ENCODE measurements around the gene ERO1B.

Gene ERO1B

DNA sequence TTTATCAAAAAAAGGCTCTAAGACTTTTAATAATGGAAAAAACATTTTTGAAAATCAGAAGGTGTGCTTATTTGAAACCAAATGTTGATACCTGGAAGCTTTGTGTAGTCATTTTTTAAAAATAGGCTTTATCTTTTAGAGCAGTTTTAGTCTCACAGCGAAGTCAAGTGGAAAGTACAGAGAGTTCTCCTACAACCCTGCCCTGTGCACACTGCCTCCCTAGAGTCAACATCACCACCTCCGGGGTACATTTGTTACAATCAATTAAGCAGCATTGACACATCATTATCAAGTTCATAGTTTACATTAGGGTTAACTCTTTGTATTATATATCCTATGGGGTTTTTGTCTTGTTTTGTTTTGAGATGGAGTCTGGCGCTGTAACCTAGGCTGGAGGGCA, 10.7 kb upstream of the ERO1B start:
- Histone ChIP-seq H3K27me3 (ENCODE audit: control insufficient read depth, insufficient read depth, low read length) (no peaks in the 10 kb centered on the region), H3K27ac (ENCODE audit: low read length) (no peak overlapping the region), H3K4me1 (ENCODE audit: control insufficient read depth, low read depth, low read length) (no peaks in the 10 kb centered on the region), H3K4me3 (ENCODE audit: low read length) (no peak overlapping the region), H3K36me3 (ENCODE audit: control insufficient read depth, low read depth, low read length) (no peaks in the 10 kb centered on the region), H3K9me3 (ENCODE audit: control insufficient read depth, low read depth, low read length) (no peaks in the 10 kb centered on the region), H3K9ac (ENCODE audit: low read length) (no peak overlapping the region)

DNA sequence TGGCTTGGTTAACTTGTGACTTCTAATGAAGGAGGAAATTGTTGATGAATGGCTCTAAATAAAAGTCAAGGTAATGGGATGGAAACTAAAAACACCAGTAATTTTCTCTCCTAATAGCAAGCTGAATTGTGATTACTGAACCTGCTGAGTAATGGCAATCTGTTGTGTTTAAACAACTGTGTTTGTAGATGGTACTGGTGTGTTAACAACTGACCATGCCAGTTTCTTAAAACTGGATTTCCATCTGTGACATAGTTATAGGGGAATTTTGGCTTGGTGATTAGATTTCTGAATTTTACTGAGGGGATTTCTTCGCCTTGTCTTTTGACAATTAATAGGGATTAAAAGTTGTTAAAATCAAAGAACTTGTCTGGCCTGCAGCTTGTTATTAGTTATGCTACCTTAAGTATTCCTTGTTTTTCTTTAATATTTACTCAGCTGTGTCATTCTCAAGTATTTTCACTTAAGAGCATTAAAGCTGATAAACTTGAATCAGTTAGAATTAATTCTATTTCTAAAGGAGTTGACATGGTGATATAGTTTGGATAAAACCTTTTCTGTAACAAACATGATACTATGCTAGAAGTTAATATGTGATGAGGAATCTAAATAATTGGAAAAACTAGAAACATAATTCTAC, 7.9 kb upstream of the ERO1B start:
- Histone ChIP-seq H3K9me3 (ENCODE audit: control insufficient read depth, low read depth, low read length) (no peaks in the 10 kb centered on the region), H3K9ac (ENCODE audit: low read length) (no peak overlapping the region), H3K27me3 (ENCODE audit: control insufficient read depth, insufficient read depth, low read length) (no peaks in the 10 kb centered on the region), H3K27ac (ENCODE audit: low read length) (no peak overlapping the region), H3K36me3 (ENCODE audit: control insufficient read depth, low read depth, low read length) (no peaks in the 10 kb centered on the region), H3K4me3 (ENCODE audit: low read length) (no peak overlapping the region), H3K4me1 (ENCODE audit: control insufficient read depth, low read depth, low read length) (no peaks in the 10 kb centered on the region)

DNA sequence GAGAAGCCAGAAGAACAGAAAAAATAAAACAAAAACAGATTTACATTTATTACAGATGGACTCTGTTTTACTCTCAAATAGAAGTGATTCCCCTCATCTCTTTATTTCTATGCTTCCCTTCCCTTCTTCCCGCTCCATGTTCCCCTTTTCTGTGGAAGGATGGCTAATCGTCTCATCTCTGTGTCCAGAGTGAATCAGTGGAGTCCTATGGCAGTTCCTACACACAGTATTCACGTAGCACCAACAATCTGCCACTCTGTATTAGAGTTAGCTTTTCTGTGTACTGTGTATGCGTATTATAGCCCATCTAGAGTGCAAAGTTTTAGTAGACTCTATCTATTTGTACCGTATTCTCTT, 6.8 kb upstream of the ERO1B start:
- Histone ChIP-seq H3K4me3 (ENCODE audit: low read length) (no peak overlapping the region), H3K9me3 (ENCODE audit: control insufficient read depth, low read depth, low read length) (no peaks in the 10 kb centered on the region), H3K36me3 (ENCODE audit: control insufficient read depth, low read depth, low read length) (no peaks in the 10 kb centered on the region), H3K27ac (ENCODE audit: low read length) (no peak overlapping the region), H3K9ac (ENCODE audit: low read length) (no peak overlapping the region), H3K27me3 (ENCODE audit: control insufficient read depth, insufficient read depth, low read length) (no peaks in the 10 kb centered on the region), H3K4me1 (ENCODE audit: control insufficient read depth, low read depth, low read length) (no peaks in the 10 kb centered on the region)

DNA sequence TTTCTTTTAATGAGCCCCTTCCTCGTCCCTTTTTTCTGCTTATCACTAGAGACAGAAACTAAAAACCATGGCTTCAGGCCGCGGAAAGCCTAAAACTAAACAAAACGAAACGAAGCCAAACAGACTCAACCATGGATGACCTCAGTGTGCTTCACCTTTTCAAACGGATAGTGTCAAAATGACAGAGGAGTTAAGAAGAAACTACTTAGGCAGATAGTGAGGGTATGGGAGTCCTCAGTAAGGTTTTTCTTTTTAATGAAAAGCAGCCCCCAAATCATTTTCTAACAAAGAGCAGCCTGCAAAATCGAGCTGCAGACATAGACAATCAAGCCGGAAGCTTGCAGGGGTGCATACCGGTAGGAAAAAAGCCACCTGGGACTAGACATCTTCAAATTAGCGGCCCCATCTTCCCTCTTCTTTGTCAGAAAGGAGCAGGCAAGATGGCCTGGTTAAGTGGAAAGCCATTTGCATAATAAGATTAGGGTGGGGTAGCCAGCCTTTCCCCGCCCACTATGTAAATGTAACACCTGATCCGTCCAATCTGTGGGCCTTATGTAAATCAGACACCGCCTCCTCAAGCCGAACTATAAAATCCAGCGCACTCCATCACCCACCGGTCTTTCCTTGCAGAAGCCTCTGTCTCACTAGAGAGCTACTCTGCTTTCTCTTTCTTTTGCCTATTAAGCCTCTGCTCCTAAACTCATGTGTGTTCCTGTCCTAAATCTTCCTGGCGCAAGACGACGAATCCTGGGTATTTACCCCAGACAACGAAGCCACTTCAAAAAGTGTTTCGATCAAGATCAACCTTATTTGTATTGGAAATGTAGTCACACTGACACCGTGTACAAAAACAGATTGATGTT, 6.2 kb upstream of the ERO1B start:
- H3K27ac ChIP-seq (ENCODE audit: low read length), result no peak overlapping the region

DNA sequence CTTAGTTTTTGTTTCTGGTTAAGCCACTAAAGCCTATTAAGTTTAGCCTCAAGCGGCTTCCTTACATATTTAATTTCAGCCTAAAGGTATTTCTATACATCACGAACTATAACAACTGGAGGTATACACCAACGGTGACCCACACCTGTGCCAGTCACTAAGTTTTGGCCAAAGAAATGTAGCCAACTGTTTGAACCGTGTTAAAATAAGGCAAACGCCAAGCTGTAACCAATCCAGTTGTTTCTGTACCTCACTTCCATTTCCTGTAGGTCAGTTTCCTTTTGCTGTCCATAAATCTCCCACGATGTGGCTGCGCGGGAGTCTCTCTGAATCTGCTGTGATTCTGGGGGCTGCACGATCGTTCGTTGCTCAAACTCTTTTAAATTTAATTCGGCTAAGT, 5.6 kb upstream of the ERO1B start:
- Histone ChIP-seq H3K9me3 (ENCODE audit: control insufficient read depth, low read depth, low read length) (no peaks in the 10 kb centered on the region), H3K9ac (ENCODE audit: low read length) (no peak overlapping the region)

More for the DNA sequence above, 6.2 kb upstream of the ERO1B start:
- Histone ChIP-seq H3K36me3 (ENCODE audit: control insufficient read depth, low read depth, low read length) (no peaks in the 10 kb centered on the region), H3K4me1 (ENCODE audit: control insufficient read depth, low read depth, low read length) (no peaks in the 10 kb centered on the region), H3K9ac (ENCODE audit: low read length) (no peak overlapping the region), H3K4me3 (ENCODE audit: low read length) (no peak overlapping the region), H3K9me3 (ENCODE audit: control insufficient read depth, low read depth, low read length) (no peaks in the 10 kb centered on the region), H3K27me3 (ENCODE audit: control insufficient read depth, insufficient read depth, low read length) (peaks cover 3% of the 10 kb centered on the region)

DNA sequence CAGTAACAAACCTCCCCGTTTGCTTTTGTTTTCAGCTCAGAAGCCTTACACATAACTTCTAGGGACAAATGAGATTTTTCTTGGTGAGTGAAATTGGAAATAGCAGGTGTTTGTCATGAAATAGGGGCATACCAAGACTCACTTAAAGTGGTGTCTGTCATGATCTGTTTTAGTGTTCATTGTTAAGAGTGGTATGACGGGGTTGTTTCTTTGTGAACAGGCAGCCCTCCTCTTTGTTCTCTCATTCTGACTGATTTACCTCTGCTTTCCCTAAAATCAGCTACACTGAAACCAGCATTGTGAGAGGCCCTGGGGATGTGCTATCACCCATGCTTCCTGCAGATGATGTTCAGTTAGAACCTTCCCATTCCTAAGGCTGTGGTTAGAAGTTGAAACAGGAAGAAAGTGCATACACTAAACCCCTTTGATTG, 2.5 kb upstream of the ERO1B start:
- H3K9ac ChIP-seq (ENCODE audit: low read length), result no peak overlapping the region
- no peak overlapping the region for H3K27ac ChIP-seq (ENCODE audit: low read length)
- no peaks in the 10 kb centered on the region for H3K9me3 ChIP-seq (ENCODE audit: control insufficient read depth, low read depth, low read length)
- H3K4me3 ChIP-seq (ENCODE audit: low read length), result no peak overlapping the region
- peaks cover 28% of the 10 kb centered on the region for H3K27me3 ChIP-seq (ENCODE audit: control insufficient read depth, insufficient read depth, low read length)
- H3K4me1 ChIP-seq (ENCODE audit: control insufficient read depth, low read depth, low read length), result peaks cover 2% of the 10 kb centered on the region
- H3K36me3 ChIP-seq (ENCODE audit: control insufficient read depth, low read depth, low read length), result no peaks in the 10 kb centered on the region

More for the DNA sequence above, 5.6 kb upstream of the ERO1B start:
- H3K4me3 ChIP-seq (ENCODE audit: low read length), result no peak overlapping the region
- H3K4me1 ChIP-seq (ENCODE audit: control insufficient read depth, low read depth, low read length), result no peaks in the 10 kb centered on the region
- H3K27ac ChIP-seq (ENCODE audit: low read length), result no peak overlapping the region
- peaks cover 10% of the 10 kb centered on the region for H3K27me3 ChIP-seq (ENCODE audit: control insufficient read depth, insufficient read depth, low read length)
- no peaks in the 10 kb centered on the region for H3K36me3 ChIP-seq (ENCODE audit: control insufficient read depth, low read depth, low read length)

DNA sequence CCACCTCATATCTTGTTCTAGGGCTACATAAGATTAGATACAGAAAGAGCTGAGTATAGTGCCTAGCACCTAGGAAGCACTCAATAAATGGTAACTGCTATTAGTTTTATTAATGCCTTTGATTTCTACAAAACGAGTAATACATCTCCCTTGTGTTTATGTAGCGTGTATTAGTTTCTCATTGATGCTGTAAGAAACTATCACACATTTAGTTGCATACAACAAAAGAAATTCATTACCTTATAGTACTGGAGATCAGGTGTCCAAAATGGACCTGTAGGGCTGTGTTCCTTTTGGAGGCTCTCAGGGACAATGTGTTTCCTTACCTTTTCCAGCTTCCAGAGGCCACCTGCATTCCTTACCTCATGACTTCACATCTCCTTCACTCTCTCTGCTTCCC, 961 bp upstream of the ERO1B start:
- no peak overlapping the region for H3K27ac ChIP-seq (ENCODE audit: low read length)
- H3K36me3 ChIP-seq (ENCODE audit: control insufficient read depth, low read depth, low read length), result no peaks in the 10 kb centered on the region
- peak overlapping the region; percentile 79 for H3K4me3 ChIP-seq (ENCODE audit: low read length)
- peak overlapping the region; percentile 57 for H3K9ac ChIP-seq (ENCODE audit: low read length)
- H3K9me3 ChIP-seq (ENCODE audit: control insufficient read depth, low read depth, low read length), result no peaks in the 10 kb centered on the region
- peaks cover 2% of the 10 kb centered on the region for H3K4me1 ChIP-seq (ENCODE audit: control insufficient read depth, low read depth, low read length)
- H3K27me3 ChIP-seq (ENCODE audit: control insufficient read depth, insufficient read depth, low read length), result peaks cover 28% of the 10 kb centered on the region

DNA sequence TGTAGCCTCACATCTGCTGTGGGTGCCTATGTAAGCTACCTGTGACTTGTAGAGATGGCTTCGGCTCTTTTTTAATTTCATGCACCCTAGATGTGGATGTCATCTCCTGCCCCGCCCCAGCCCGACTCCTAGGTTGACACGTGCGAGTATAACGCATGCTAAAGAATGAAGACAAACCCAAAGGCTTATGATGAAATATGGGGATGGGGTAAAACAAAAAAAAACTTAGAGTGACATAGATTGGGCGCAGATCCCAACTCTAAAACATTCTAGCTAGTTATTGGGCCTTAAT, 613 bp upstream of the ERO1B start:
- Histone ChIP-seq H3K27ac (ENCODE audit: low read length) (no peak overlapping the region), H3K9me3 (ENCODE audit: control insufficient read depth, low read depth, low read length) (no peaks in the 10 kb centered on the region), H3K4me3 (ENCODE audit: low read length) (peak overlapping the region; percentile 79), H3K9ac (ENCODE audit: low read length) (peak overlapping the region; percentile 57), H3K36me3 (ENCODE audit: control insufficient read depth, low read depth, low read length) (no peaks in the 10 kb centered on the region), H3K27me3 (ENCODE audit: control insufficient read depth, insufficient read depth, low read length) (peaks cover 28% of the 10 kb centered on the region), H3K4me1 (ENCODE audit: control insufficient read depth, low read depth, low read length) (peaks cover 2% of the 10 kb centered on the region)

DNA sequence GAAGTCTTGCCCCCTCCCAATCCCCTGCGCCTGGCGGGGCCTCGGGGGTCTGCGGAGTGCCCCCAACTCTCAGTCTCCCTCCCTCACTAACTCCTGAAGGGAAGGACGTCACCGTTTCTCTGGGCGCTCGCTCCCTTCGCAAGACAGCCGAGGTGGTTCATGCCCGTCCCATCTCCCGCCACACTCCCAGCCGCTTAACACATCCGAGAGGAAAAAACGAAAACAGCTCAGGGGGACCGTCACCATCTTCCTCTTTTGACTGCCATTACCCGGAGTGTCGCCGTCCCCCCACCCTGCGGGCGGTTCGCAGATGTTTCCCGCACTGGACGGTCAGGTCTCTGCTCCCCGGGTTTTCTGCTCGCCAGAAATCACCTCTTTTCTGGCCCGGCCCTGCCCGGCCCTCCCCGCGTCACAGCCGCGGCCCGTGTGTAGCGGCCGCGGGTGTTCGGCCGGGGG, 532 bp downstream of the ERO1B start:
- H3K9ac ChIP-seq (ENCODE audit: low read length), result peak overlapping the region; percentile 25
- peaks cover 2% of the 10 kb centered on the region for H3K4me1 ChIP-seq (ENCODE audit: control insufficient read depth, low read depth, low read length)
- no peak overlapping the region for H3K27ac ChIP-seq (ENCODE audit: low read length)
- no peaks in the 10 kb centered on the region for H3K36me3 ChIP-seq (ENCODE audit: control insufficient read depth, low read depth, low read length)
- H3K27me3 ChIP-seq (ENCODE audit: control insufficient read depth, insufficient read depth, low read length), result peaks cover 28% of the 10 kb centered on the region
- peak overlapping the region; percentile 79 for H3K4me3 ChIP-seq (ENCODE audit: low read length)
- no peaks in the 10 kb centered on the region for H3K9me3 ChIP-seq (ENCODE audit: control insufficient read depth, low read depth, low read length)

DNA sequence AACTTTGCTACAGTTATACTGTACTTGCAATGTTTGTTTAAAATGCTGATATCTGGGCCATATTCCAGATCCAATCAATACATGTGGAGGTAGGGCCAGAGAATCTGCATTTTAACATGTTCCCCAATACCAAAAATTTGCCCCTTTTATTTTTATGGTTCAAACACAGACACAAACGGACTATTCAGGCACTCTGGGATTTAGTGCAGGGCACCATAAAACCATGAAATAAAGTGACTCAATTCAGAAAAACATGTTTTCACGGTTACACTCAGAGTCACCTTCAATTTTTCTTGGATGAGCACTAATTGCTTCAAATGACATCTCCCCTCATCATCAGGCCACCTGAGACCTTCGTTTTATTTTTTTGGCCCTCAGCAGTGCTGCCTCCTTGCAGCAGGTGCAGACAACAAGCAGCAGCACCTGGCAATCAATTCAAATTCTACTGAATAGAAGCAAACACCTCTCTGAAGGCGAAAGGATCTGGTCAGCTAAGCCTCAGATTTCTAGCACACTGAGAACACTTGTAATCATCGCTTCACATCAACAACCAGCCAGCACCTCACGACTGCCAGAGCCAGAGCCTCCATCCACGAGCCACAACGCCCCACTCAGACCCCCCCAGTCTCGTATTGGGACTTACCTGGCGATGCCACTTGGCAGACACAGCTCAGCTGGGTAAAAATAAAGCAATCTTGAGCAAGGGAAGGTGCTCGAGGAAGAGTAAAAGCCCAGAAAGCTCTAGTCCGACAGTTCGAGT, 1.1 kb downstream of the ERO1B start:
- peaks cover 2% of the 10 kb centered on the region for H3K4me1 ChIP-seq (ENCODE audit: control insufficient read depth, low read depth, low read length)
- H3K9me3 ChIP-seq (ENCODE audit: control insufficient read depth, low read depth, low read length), result no peaks in the 10 kb centered on the region
- peak overlapping the region; percentile 25 for H3K9ac ChIP-seq (ENCODE audit: low read length)

DNA sequence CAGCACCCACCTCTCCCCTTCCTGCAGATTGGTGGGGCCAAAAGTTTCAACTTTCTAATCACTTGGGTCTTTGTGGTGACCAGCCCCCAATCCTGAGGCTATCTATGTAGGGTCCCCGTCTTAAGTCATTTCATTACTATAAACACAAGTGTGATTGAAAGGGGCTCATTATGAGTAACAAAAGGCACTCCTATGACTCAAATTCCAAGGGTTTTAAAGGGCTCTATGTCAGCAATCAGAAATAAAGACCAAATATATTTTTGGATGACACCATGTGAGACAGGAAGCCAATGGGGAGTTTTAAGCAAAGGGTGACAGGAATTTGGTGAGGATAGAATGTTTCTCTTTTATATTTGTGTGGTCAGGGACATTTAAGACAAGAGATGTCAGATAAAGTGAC, 6.2 kb downstream of the ERO1B start:
- H3K9ac ChIP-seq (ENCODE audit: low read length), result no peak overlapping the region
- no peaks in the 10 kb centered on the region for H3K4me1 ChIP-seq (ENCODE audit: control insufficient read depth, low read depth, low read length)
- H3K4me3 ChIP-seq (ENCODE audit: low read length), result no peak overlapping the region
- H3K27ac ChIP-seq (ENCODE audit: low read length), result no peak overlapping the region
- no peaks in the 10 kb centered on the region for H3K36me3 ChIP-seq (ENCODE audit: control insufficient read depth, low read depth, low read length)
- H3K27me3 ChIP-seq (ENCODE audit: control insufficient read depth, insufficient read depth, low read length), result peaks cover 9% of the 10 kb centered on the region
- no peaks in the 10 kb centered on the region for H3K9me3 ChIP-seq (ENCODE audit: control insufficient read depth, low read depth, low read length)

More for the DNA sequence above, 1.1 kb downstream of the ERO1B start:
- Histone ChIP-seq H3K27me3 (ENCODE audit: control insufficient read depth, insufficient read depth, low read length) (peaks cover 28% of the 10 kb centered on the region), H3K27ac (ENCODE audit: low read length) (no peak overlapping the region), H3K4me3 (ENCODE audit: low read length) (peak overlapping the region; percentile 79), H3K36me3 (ENCODE audit: control insufficient read depth, low read depth, low read length) (no peaks in the 10 kb centered on the region)

Measured in iPS-18a (cell line).